Measurements from ENCODE around the gene HSBP1L1. TPM values are rescaled to one million over a fixed set of nuclear protein-coding genes. Genes with fewer than 3 reads are reported as not detected.
A peak's percentile ranks its signal among the peaks of the same experiment; 100 is the strongest.
"Not testable (repeated sequence)": the region's sequence is repeated elsewhere in the genome, so short reads cannot be mapped to it uniquely, and the experiment has no call there.

HSBP1L1 gene
- total RNA-seq, 1 donor from 2014 or later, result 15.5 TPM

DNA sequence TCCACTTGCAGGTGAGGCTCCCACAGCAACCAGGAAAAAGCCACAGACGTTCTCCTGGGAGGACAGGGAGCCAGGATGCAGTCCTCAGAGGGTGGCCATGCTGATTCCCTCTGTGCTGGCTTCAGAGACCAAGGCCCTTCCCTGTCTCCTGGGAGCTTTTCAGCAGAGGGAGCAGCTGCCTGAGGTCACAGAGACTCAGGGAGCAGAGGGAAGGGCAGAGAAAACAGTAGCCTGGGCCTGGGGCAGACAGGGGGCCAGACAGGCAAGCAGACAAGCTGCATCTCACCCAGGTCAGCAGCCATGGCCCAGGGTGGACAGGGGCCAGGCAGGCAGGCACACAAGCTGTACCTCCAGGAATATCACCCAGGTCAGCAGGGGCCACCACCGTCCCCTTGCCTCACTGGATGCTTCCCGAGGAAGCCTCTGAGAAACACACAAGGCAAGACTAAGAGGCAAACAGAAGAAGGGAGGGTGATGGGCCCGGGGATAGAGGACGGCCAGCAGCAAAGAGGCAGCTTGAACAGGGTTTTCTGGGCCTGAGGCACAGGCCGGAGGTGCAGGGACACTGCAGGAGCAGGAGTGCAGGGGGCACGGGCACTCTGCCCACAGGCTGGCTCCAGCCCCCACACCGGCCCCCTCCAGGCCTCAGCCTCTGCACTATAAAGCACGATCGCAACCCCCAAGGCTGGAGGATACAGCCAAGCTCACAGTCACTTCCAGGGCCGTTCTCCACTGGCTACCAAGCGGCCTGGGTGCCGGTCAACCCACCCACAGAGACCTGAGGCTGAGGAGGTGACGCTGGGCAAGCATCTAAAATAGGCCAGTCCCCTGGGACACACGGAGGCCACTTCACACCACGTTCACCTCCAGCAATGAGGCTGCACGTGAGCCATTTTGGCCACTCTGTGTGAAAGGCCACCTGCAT lies 19.1 kb upstream of the HSBP1L1 start:
- no peak for ATAC-seq

DNA sequence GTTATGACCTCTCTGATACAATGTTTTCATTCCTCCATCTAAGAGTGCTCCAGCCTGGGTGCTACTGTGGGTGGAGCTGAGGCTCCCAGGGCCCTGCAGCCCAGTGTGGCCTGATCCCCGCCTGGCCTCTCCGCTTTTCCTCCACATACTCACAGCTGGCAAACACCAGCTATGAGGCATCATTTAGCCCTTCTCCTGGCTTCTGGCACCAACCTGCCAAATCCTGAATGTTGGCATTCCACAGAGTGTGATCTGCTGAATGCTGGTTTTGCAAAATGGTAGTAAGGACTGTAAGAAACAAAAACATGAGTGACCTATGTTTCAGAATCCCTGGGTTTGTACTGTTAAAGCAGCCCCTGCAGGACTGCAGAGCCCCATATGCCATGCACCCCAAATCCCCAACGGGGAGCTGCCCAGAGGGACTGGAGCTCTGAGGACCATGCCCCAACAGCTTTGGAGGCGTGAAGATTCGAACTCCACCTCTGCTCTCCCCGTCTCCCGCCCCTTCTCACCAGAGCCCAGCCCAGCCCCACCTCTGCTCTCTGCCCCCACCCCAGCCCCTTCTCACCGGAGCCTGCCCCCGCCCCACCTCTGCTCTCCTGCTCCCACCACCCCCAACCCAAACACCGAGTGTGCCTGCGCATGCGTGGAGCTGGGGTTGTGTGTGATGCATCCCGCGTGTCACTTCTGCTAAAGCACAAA lies 17.2 kb upstream of the HSBP1L1 start:
- peak; percentile 20 for ATAC-seq

DNA sequence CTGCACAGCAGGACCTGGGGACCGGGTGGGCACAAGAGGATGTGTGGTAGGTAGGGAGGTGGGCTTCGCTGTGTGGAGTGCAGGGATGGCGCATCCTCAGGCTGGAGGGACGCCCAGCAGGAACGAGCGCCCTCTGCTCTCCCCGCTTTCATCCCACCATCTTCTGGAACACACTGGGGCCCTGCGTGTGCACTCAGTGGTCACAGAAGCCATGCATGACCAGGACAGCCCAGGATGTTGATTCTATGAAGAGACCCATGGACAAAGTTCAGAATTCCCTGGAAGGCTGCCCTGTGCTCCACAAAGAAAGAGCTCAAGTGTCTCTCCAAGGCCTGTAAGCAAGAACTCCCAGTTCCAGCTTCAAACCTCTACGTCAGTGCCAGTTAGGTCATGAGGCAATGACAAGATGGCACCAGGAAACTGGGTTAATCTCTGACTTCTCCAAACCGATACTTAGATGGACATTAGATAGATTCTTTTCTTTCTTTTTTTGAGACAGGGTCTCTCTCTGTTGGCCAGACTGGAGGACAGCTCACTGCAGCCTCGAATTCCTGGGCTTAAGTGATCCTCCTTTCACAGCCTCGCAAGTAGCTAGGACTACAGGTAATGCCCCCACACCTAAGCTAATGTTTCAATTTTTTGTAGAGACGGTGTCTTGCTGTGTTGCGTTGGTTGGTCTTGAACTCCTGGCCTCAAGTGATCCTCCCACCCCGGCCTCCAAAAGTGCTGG lies 16.4 kb upstream of the HSBP1L1 start:
- ATAC-seq, result no peak

DNA sequence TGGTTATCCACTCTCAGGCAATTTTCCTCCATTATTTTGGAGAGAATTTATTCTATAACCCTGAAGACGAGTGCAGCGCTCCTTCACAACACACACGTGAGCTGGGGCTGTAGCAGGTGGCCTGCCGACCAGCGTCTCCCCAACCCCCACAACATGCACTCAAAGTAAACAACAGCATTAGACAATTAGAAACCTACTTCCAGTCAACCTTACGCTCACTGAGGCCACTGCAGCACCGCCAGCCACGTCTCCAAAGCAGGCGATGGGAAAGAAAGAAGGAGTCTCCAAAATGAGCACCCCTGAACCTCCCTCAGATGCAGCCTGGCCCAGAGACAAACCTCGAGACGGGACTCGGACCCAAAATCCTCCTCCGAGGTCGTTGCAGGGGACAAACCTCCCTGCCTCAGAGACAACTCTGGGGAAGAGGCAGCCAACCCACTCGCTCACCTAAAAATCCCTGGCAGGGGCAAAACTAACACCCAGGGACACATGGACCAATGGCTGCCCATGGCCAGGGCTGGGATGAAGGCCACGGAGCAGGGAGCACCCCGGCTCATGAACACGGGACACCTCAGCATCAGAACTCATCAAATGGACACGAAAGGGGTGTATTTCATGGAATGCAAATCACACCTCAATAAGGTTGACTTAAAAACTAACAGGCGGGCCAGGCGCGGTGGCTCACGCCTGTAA lies 15.6 kb upstream of the HSBP1L1 start:
- no peak for ATAC-seq

DNA sequence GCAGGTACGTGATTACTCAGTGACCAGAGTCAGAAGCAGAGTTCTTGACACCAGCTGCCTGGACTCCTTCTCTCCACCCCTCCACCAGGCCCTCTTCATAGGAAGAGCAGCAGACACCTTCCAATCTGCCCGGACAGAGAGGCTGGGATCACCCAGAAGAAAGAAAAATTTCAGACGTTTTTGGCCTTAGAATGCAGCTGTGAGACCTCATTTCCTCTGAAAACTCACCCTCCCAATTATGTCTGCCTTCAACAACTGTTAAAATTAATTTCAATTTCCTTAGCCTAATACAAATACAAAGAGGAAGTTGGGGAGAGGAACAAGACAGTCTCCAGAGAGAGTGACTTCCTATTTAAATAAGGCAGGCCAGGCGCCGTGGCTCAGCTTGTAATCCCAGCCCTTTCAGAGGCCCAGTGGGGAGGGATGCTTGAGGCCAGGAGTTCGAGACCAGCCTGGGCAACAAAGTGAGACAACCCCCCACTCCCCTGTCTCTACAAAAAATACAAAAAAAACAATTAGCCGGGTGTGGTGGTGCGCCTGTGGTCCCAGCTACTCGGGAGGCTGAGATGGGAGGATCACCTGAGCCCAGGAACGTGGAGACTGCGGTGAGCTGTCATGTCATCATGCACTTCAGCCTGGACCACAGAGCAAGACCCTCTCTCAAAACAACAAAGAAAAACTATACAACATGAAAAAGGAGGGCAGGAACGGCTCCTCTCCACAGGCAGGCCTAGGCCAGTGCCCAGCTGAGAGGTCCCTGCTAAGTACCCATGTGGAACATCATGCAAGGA lies 14.6 kb upstream of the HSBP1L1 start:
- ATAC-seq, result no peak

DNA sequence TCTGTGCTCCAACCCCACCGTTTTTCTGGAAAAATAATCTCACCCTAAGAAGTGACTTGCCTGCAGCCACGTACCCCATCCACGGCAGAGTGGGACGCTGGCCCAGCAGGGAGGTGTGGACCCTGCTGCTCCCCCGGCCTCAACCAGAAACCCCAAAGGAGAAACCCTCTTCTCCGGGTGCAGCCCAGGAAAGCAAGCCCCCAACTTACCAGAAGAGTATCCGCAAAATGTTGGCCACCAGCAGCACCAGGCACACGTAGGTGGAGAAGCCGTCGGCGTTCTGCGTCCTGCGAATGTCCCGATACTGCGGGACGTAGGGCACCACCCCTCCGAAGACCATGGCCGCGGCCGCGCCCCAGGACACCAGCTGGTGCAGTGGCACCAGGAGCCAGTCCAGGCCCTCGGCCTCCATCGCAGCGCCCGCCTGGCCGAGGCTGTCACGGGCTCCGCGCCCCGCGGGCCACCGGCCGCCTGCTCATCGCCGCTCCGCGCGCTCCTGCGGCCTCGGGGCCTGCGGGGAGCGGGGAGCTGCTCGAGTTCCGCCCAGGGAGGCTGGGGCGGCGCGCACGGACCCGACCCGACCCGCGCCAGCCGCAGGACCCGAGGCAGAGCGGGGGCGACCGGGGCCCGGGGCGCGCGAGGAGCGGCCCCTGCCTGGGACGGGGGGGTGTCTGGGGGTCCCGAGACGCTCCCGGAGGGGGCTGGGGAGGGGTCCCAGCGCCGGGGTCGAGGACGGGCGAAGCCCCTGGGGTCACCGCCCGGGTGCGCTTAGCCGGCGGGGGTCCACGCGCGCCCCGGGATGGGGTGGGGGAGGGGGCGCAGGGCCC lies 13.7 kb upstream of the HSBP1L1 start:
- peak; percentile 19 for ATAC-seq

DNA sequence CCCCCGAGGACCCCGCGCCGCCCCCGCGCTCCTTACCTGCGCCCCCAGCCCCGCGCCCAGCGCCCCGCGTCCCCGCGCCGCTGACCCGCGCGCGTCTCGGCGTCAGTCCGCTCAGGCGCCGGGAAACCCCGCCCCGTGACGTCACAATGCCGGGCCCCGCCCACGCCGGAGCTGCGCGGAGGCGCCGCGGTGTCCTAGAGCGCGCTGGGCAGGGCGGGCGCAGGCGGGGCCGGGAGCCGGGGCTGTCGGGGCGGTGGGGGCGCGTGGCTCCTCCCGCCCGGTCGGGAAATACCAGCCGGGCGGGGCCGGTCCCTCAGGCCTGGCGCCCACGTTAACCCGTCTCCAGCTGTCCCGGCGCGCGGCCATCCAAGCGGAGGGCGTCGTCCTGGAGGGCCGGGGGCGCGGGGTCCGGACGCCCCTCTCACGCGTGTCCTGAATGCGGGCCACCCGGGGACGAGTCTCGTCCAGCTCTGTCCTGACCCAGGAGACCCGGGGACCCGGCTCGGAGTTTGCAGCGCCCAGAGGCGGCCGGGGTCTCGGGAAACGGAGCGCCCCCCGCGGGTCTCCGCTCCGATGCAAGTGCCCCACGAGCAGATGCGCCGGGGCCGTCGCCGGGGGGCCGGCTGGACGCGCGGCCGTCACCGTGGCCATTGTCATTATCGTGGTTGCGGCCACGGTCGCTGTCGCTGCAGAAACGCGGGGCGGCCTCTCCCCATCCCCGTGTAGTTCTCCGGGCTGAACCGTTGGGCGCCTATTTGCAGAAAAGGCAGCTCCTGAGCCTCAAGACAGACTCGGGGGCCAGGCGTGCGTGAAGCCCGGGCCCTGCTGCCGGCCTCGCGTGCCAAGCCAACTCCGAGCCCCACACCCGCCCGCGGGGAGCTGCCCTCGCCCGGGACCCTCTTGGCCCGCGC lies 12.6 kb upstream of the HSBP1L1 start, which contains the start of gene SLC66A2:
Gene SLC66A2, minus strand, starts transcription at position 109 of the 911 bp plus-strand sequence. CDS start 727 bp downstream, outside the sequence.
- ATAC-seq, result peak; percentile 88

DNA sequence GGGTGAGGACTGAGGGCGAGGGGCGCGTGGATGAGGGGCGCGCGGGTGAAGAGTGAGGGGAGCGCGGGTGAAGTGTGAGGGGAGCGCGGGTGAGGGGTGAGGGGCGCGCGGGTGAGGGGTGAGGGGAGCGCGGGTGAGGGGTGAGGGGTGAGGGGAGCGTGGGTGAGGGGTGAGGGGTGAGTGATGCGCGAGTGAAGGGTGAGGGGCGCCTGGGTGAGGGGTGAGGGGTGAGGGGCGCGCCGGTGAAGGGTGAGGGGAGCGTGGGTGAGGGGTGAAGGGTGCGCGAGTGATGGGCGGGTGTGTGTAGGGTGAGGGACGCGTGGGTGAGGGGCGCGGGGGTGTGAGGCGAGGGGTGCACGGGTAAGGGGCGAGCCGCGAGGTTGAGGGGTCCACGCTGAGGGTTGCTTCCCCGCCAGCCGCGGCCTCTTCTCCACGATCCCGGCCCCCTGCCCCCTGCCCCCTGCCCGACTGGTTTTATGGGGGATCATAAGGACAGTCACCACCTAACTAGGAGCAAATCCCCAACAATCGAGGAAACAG lies 11.9 kb upstream of the HSBP1L1 start:
- peak; percentile 1 for ATAC-seq

DNA sequence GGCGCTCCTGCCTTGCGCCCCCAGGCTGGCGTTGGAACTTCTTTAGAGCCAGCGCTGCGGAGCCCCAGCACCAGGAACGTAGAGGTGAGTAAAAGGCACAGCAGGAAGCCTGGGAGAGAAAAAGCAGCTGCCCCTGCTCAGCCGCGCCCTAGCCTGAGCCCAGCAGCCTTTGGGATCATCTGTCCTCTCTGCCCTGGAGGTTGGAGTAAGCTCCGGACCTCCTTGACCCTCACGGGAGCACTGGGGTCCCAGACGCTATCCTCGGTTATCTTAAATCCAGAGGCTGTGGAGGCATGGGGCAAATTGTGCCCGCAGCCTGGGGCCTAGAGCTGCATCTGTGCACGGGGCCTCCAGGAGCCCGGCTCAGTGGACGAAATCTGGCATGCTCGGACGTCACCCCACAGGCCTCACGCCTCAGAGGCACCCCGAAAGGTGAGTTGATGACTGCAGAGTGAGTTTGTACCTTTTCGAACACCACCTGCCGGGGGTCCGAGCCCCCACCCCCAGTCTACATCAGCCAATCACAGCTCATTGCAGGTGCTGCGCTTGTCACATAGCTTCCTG lies 11.4 kb upstream of the HSBP1L1 start:
- ATAC-seq, result no peak

DNA sequence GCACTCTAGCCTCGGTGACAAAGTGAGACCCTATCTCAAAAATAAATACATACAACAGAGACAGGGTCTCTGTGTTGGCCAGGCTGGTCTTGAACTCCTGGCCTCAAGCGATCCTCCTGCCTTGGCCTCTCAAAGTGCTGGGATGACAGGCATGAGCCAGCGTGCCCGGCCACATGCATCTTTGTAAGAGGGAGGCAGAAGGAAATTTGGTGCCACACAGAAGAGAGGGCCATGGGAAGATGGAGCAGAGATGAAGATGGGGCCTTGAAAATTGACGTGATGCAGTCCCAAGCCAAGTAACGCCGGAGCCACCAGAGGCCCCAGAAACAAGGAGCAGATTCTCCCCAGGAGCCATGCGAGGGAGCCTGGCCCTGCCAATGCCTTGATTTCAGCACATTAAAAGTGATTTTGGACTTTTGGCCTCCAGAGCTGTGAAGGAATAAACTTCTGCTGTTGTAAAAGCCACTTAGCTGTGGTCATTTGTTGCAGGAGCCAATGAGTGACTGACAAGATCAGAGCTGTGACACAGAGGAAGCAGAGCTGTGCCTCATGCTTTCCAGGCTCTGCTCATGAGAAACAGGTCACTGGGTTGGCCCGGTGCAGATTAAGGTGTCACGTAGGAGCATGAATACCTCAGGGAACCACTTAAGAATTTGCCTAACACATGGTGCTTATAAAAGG lies 10.3 kb upstream of the HSBP1L1 start:
- peak; percentile 67 for ATAC-seq

DNA sequence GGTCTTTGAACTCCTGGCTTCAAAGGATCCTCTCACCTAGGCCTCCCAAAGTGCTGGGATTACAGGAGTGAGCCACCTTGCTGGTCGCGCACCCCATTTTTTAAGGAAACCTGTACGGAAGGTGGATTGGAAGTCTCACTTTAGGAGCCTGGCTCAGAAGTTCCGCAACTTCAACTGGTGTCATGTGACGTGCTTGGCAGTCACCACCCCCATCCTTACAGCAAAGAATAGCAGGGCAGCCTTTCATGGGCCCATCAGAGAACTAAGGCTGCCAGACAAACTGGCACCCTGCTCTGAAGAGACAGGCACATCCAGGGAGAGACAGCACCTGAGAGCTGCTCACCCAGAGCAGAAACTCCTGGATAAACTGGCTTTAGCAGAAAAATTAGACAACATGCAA lies 9.7 kb upstream of the HSBP1L1 start:
- ATAC-seq, result no peak

DNA sequence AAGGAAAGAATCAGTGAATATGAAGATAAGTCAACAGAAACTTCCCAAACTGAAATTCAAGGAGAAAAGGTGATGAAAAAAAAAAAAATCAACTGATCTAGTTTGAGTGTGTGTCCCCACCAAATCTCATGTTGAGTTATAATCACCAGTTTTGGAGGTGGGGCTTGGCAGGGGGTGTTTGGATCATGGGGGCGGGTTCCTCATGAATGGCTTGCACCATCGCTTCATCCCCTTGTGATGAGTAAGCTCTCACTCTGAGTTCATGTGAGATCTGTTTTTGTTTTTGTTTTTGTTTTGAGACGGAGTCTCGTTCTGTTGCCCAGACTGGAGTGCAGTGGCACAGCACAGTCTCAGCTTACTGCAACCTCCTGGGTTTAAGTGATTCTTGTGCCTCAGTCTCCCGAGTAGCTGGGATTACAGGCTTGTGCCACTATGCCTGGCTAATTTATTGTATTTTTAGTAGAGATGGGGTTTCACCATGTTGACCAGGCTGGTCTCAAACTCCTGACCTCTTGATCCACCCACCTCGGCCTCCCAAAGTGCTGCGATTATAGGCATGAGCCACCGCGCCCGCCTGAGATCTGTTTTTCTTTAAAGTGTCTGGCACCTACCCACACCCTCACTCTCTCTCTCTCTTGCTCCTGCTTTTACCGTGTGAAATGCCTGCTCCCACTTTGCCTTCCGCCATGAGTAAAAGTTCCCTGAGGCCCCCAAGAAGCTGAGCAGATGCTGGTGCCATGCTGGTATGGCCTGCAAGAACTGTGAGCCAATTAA lies 9.0 kb upstream of the HSBP1L1 start:
- ATAC-seq, result no peak

DNA sequence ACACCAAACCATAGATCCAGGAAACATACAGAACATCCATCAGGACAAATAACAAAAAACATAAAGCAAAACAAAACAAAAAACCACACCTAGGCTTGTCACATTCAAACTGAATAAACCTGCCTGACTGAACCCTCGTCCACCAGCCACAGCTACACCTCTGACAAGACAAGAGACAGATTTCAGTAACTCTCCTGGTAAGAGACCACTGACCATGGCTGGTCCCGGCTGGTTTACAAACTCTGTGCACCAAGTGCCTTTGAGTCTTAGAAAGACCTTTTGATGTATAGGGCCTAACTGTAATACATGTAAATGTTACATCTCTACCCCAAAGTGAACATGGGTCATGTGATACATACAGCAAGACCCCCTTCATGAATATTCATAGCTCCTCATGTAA lies 8.2 kb upstream of the HSBP1L1 start:
- no peak for ATAC-seq

DNA sequence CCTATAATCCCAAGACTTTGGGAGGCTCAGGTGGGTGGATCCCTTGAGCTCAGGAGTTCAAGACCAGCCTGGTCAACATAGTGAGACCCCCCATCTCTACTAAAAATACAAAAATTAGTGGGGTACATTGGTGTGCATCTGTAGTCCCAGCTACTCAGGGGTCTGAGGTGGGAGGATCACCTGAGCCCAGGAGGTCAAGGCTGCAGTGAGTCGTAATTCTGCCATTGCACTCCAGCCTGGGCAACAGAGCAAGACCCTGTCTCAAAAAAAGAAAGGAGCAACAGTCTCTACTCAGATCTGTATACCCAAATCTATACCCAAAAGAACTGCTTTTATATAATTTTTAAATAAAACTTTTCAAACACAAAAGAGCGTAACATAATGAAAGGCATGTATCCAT lies 5.5 kb upstream of the HSBP1L1 start:
- ATAC-seq, result no peak

DNA sequence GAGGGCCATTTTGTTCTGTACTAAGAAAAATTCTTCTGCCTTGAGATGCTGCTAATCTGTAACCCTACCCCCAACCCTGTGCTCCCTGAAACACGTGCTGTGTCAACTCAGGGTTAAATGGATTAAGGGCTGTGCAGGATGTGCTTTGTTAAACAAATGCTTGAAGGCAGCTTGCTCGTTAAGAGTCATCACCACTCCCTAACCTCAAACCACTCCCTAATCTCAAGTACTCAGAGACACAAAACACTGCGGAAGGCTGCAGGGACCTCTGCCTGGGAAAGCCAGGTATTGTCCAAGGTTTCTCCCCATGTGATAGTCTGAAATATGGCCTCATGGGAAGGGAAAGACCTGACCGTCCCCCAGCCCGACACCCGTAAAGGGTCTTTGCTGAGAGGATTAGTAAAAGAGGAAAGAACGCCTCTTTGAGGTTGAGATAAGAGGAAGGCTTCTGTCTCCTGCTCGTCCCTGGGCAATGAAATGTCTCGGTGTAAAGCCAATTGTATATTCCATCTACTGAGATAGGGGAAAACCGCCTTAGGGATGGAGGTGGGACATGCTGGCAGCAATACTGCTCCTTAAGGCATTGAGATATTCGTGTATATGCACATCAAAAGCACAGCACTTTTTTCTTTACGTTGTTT lies 4.2 kb upstream of the HSBP1L1 start:
- ATAC-seq, result not testable (repeated sequence)

DNA sequence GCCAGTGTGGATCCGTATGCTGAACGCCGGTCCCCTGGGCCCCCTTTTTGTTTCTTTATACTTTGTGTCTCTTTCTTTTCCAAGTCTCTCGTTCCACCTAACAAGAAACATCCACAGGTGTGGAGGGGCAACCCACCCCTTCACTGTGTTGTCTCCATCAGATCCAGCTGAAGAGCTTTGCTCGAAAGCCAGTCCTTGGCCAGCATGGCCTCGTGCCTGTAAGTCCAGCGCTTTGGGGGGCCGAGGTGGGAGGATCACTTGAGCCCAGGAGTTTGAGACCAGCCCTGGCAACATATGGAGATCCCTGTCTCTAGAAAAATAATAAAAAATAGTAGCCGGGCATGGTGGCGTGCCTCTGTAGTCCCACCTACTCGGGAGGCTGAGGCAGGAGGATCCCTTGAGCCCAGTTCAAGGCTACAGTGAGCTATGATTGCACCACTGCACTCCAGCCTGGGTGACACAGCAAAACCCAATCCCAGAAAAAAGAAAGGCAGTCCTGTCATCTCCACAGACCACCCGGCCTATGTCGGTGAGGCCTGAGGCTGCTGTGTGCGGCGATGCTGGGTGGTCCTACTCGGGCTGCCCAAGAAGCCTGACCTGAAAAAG lies 3.4 kb upstream of the HSBP1L1 start:
- ATAC-seq, result no peak

Measured in esophagus mucosa (tissue), 1 donor.